GM19351 (cell line): ENCODE measurements around the gene ARF1.

Source experiments
- ATAC-seq: cut with Tn5 transposase; IDR thresholded peaks from one replicate; pipeline ENCODE4 v1.9.1; 2021; ENCODE audit warnings: mild to moderate bottlenecking, moderate library complexity; ENCODE audit not compliant: unreplicated experiment

The ARF1 gene

DNA sequence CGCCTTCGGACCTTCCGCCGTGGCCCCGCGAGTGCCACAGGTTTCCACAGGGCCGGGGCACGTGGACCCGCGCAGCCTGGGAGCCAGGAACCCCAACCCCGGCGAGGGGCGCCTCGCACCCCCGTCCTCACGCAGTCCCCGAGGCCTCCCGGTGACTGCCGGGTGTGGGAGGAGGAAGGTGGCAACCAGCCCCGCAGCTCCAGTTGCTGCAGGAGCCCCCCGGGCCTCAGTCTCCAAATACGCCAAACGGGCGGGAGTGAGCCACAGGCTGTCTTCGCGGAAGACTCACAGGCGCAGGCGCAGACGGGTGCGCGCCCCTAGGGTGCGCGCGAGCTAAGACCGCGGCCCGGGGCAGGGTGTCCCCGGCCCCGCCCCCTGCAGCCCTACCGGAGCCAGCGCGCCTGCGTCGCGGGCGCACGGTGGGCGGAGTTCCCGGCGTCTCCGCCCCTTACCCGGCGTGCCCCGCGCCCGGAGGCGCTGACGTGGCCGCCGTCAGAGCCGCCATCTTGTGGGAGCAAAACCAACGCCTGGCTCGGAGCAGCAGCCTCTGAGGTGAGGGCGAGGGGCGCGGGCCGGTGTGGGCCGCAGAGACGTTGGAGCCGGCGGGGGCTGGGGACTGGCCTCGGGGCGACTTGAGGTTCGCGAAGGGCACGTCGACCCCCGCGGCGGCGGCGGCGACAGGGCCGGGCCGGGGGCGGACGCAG lies at the start of gene ARF1:
Gene ARF1, plus strand, starts transcription at position 495 of the 704 bp plus-strand sequence. CDS start 14,407 bp downstream, outside the sequence.
- ATAC-seq, result peak; percentile 63

DNA sequence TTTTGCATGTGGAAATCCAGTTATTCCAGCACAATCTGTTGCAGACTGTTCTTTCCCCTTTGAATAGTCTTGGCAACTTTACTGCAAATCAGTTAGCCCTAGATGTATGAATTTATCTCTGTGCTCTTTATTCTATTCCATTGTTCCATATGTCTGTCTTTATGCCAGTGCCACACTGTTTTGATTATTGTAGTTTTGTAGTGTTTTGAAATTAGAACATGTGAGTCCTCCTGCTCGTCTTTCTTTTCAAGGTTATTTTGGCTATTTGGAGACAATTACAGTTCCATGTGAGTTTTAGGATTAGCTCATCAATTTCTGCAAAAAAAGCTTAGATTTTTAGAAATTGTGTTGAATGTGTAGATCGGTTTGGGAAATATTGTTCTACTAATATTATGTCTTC lies 49.1 kb upstream of the ARF1 start:
- ATAC-seq, result no peak

GRCh38 chr1:228034954-228035837 lies 47.3 kb upstream of the ARF1 start:
- no peak for ATAC-seq

GRCh38 chr1:228035844-228036243 lies 46.7 kb upstream of the ARF1 start:
- no peak for ATAC-seq

- ATAC-seq, result no peak
These were observed 45.7 kb upstream of the ARF1 start for GRCh38 chr1:228036701-228037231.

DNA sequence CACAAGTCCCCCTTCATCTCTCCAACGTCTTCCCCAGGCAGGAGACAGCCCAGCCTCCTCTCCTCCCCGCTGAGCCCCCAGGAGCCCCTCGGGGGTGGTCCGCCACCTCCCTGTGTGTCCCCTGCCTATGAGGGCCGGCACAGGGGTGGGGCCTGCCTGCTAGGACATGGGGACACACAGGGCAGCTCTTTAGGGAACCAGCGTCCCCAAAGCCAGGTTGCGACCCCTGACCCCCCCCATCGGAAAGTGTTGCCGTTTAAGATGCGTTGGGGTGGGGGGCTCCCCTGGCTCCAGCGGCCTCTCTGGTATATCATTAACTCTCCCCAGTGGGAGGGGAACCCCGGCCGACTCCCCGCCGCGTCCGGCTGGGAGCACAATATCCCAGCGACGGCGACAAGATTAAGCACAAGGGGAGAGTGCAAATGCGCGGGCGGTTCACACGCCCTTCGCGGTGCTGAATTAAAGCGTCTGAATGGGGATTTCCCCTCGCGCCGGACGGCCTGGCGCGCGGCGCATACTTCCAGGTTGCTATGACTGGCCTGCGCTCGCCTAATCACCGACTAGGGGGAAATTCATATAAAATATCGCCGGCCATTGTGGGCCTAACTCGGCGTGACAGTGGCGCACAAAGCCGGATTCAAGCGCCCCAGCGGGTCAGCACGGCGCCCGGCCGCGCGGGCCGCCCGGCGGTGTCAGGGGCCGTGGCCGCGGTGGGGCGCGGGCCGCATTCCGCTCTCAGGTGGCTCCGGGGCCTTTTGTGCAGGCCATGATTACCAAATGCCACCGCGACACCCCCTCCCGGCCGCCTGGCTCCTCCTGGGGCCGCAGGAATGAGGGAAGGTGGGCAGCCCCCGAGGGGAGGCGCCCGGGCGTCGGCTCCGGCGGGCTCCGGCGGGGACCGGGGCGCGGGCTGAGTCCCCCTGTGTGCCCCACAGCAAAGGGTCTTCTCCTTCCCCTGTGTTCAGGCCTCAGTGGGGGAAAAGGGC lies 44.8 kb upstream of the ARF1 start:
- peak; percentile 90 for ATAC-seq

GRCh38 chr1:228038387-228039005 lies 44.0 kb upstream of the ARF1 start:
- ATAC-seq, result no peak

GRCh38 chr1:228039006-228039903 lies 43.3 kb upstream of the ARF1 start:
- ATAC-seq, result no peak

GRCh38 chr1:228039986-228040385 lies 42.5 kb upstream of the ARF1 start:
- ATAC-seq, result no peak

- ATAC-seq, result no peak
These were observed 41.2 kb upstream of the ARF1 start for GRCh38 chr1:228041316-228041715.

- ATAC-seq, result no peak
These were observed 40.0 kb upstream of the ARF1 start for GRCh38 chr1:228042508-228042907.

DNA sequence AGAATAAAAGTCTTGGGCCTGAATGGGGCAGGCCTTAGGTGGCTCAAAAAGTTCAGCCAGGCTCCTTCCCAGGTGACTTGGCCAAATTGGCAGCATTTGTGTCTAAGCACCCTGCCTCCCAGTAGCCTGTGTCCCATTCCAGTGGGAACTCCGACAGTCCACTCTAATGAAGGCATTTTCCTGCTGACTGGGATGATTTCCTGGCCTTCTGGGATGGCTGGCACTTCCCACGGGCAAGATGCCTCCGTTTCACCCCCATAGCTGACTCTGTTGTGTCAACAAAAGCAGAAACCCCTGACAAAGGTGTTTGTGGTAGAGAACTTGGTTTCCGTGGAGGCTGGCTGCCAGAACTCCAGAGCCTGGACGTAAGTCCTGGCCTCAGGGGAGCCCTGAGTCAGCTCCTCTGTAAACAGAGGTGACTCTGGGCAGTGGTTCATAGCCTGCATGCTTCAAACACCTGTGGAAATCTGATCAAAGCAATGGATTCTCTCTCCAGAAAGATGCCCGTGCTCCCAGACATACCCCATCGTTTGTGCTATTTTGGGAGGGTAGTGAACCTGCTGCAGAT lies 39.1 kb upstream of the ARF1 start:
- ATAC-seq, result no peak

GRCh38 chr1:228044961-228045360 lies 37.5 kb upstream of the ARF1 start:
- no peak for ATAC-seq

DNA sequence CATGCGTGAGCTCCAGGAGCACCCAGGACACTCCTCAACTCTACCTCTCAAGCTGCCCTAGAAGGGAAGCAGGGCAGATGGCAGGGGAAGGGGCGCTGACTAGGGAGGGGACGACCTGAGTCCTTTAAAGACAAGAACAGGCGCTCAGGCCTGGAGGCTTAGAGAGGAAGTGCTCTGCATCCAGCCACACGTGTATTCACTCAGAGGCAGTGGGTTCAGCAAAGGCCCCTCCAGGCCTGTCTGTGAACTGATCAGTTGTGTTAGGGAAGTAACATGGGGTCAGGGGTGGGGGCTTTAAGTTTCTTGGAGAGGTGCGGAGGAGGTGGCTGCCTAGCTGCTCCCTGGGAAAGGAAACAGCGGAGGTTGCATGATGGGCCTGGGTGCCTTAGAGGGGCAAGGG lies 37.1 kb upstream of the ARF1 start:
- ATAC-seq, result no peak

DNA sequence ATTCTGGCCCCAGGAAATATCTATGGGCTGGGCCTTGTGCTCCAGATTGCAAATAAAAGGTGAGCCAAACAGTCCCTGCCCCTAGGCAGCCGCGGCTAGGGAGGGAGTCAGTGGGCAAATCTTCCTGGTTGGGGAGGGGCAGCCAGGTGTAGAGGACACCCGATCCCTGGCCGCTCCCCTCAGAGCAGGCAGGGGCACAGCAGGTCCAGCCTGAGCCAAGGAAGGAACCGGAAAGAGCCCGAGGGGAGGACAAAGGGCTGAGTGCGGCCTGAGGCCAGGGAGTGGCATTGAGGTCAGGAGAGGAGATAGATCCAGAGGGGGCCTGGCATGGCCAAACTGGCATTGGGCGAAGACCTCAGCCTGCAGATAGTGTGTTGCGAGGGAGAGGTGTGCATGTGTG lies 36.6 kb upstream of the ARF1 start:
- ATAC-seq, result no peak

DNA sequence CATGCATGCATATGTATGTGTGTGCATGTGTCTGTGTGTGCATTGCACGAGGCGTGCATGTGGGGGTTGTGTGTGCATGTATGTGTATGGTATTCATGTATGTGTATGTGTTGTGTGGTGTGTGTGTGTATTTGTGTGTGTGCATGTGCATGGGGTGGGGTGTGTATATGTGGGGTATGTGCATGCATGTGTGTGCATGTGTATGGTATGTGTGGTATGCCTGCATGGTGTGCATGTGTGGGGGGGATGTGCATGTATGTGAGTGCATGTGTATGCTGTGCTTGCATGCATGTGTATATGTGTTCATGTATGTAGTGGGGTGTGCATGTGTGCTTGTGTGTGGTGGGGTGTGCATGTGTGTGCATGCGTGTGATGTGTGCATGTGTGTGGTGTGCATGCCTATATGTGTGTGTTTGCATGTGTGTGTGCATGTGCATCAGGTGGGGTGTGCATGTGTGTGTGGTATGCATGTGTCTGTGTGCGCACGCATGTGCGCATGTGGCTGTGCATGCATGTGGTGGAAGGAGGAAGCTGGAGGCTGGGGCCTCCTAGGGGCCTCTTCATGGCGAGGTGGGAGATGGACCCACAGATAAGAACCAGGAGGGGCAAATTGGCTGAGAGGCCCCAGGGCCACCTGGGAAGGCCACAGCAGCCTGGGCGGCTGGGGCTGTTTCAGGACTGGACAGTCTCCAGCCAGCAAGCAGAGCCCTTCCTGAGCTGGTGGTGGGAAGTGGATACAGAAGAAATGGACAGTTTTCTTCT lies 35.9 kb upstream of the ARF1 start:
- ATAC-seq, result no peak

GRCh38 chr1:228047183-228047466 lies 35.4 kb upstream of the ARF1 start:
- no peak for ATAC-seq

- no peak for ATAC-seq
These were observed 34.4 kb upstream of the ARF1 start for GRCh38 chr1:228048120-228048519.
